Activated B cell treated with CpG ODN at 0.5 μM for 24 hours (primary cell): Measurements from ENCODE around the gene RNF10. TPM values are rescaled to one million over a fixed set of nuclear protein-coding genes. Genes with fewer than 3 reads are reported as not detected.

Experiments
- ATAC-seq: fragments of 200-7000 bp; cut with Tn5 transposase; one replicate; pipeline ENCODE4 v1.10.0; 2021; ENCODE audit warnings: low read depth, mild to moderate bottlenecking, moderate library complexity
- CTCF ChIA-PET: fragments of 350-600 bp; sonication (Branson Sonifier 250); formaldehyde crosslinking; loops from one replicate; lab custom pipeline; 2021; ENCODE audit warnings: antibody characterized with exemption; lab: Charles Lee
- POLR2A ChIA-PET: fragments of 350-600 bp; sonication (Branson Sonifier 250); formaldehyde crosslinking; loops from one replicate; lab custom pipeline; 2021; ENCODE audit warnings: antibody characterized with exemption; lab: Charles Lee
- DNase-seq: peaks from one replicate; pipeline ENCODE4 v3.0.0; 2022
- H3K27ac Mint-ChIP-seq: one replicate; pipeline ENCODE4 v1.8.0; 2020; ENCODE audit warnings: mixed read lengths
- H3K27me3 Mint-ChIP-seq: one replicate; pipeline ENCODE4 v1.8.0; 2021; ENCODE audit warnings: mixed read lengths
- H3K36me3 Mint-ChIP-seq: one replicate; pipeline ENCODE4 v1.8.0; 2021; ENCODE audit warnings: low read depth, mixed read lengths
- H3K4me1 Mint-ChIP-seq: one replicate; pipeline ENCODE4 v1.8.0; 2021; ENCODE audit warnings: mixed read lengths
- H3K4me3 Mint-ChIP-seq: one replicate; pipeline ENCODE4 v1.8.0; 2020; ENCODE audit warnings: mild to moderate bottlenecking, mixed read lengths
- H3K9me3 Mint-ChIP-seq: one replicate; pipeline ENCODE4 v1.8.0; 2020; ENCODE audit warnings: mixed read lengths
- intact Hi-C: fragments of 100-400 bp; cut with micrococcal nuclease; formaldehyde crosslinking; loops from one replicate; pipeline ENCODE4 v1.15.1; 2024
- total RNA-seq: library from RNA; stranded (reverse); gene quantifications from 2 replicates; pipeline ENCODE4 v1.2.3, GENCODE V29; 2022
- TF ChIP-seq, protein P1 (sequence below): fragments of 200-600 bp; IDR thresholded peaks from one replicate; pipeline ENCODE4 v1.8.0; 2022; ENCODE audit warnings: antibody characterized with exemption, mild to moderate bottlenecking

Gene RNF10
- total RNA-seq, 1 donor from 2014 or later: 180 TPM

DNA sequence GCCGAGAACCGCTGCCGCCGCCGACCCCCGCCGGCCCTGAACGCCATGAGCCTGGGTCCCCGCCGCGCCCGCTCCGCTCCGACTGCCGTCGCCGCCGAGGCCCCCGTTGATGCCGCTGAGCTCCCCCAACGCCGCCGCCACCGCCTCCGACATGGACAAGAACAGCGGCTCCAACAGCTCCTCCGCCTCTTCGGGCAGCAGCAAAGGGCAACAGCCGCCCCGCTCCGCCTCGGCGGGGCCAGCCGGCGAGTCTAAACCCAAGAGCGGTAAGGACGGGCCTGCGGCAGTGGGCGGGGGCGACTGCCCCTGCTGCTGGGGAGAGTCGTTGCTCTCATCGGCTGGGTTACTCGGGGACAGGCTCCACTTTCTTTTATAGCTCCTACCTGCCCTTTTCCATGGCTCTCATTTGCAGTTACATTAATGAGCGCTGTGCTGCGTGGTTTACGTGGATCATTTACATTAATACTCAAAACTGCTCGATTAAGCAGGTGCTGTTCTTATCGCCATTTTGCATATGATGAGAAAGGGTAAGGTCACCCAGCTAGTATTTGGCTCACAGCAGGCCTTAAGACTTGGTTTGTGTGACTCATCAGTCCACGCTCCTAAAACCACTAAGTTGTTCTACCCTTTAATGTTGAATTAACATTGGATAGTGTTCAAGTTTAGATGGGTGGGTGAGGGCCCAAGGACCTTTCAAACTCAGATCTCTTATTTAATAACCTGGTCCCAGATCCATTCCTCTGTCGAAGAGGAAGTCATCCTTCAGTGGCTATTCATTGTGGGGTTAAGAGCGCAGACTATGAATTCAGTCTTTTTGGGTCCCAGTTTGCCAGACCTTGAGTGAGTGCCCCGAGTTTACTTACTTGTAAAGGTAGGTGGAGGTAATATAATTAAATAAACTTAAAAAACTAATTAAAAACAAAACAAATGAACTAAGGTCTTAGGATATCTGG is 823 bp downstream of the RNF10 start:
- Mint-ChIP-seq H3K27me3 (no peaks in the 10 kb centered on the region), H3K4me1 (peaks cover 58% of the 10 kb centered on the region), H3K27ac (peak overlapping the region; percentile 91), H3K4me3 (peak overlapping the region; percentile 93), H3K36me3 (peaks cover 20% of the 10 kb centered on the region), H3K9me3 (no peaks in the 10 kb centered on the region)
- ChIA-PET POLR2A (interaction anchor here (0.5 to 1.9 kb wide), 9 partner anchors 9 to 1966 kb away, joined by 3 to 13 read pairs (median 5); partner anchors contain the start of genes POP5, RNU4-1, RNU4-2 and RPLP0), CTCF (interaction anchor here (1.0 to 1.1 kb wide), 2 partner anchors 48 to 128 kb away, joined by 3 read pairs; no protein-coding TSS in a partner anchor)
- TF ChIP-seq, protein P1, sequence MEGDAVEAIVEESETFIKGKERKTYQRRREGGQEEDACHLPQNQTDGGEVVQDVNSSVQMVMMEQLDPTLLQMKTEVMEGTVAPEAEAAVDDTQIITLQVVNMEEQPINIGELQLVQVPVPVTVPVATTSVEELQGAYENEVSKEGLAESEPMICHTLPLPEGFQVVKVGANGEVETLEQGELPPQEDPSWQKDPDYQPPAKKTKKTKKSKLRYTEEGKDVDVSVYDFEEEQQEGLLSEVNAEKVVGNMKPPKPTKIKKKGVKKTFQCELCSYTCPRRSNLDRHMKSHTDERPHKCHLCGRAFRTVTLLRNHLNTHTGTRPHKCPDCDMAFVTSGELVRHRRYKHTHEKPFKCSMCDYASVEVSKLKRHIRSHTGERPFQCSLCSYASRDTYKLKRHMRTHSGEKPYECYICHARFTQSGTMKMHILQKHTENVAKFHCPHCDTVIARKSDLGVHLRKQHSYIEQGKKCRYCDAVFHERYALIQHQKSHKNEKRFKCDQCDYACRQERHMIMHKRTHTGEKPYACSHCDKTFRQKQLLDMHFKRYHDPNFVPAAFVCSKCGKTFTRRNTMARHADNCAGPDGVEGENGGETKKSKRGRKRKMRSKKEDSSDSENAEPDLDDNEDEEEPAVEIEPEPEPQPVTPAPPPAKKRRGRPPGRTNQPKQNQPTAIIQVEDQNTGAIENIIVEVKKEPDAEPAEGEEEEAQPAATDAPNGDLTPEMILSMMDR: no peak
- intact Hi-C loops: loop anchor here (1.0 to 2.0 kb wide), 6 partner anchors 39 to 179 kb away; partner anchors contain the start of genes COX6A1, DYNLL1, MLEC and POP5
- DNase-seq (no peak), ATAC-seq (peak; percentile 63)

DNA sequence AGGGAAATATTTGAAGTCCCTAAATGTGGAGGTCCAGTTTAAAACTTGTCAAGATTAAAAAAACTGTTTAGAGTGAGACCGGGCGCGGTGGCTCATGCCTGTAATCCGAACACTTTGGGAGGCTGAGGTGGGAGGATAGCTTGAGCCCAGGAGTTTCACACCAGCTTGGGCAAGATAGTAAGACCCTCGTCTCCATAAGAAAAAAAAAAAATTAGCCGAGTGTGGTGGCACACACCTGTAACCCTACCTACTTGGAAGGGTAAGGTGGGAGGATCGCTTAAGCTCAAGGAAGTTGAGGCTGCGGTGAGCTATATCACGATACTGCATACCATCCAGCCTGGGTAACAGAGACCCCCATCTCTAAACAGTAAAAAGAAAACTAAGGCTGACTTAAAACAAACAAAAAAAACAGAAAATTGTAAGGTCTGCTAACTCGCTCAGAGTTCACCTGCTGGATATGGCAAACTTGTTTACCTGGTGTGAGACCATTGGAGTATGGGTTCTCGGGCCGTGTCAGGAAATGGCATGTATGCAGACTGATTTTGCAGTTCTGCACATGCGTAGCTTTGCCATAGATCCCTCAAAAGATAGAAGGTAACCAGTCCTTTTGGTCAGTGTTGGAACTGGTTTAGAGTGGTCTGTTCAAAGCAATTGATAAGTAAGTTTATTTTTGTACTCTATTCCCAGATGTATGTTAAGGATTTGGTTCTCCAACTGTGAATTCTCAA is 2.1 kb downstream of the RNF10 start:
- POLR2A ChIA-PET: interaction anchor here (0.5 to 1.9 kb wide), 5 partner anchors 40 to 691 kb away, joined by 3 to 10 read pairs (median 4); partner anchors contain the start of genes DYNLL1, RNU4-1 and RNU4-2
- TF ChIP-seq, protein P1: no peak
- Mint-ChIP-seq H3K27ac (peak overlapping the region; percentile 91), H3K4me3 (peak overlapping the region; percentile 64), H3K9me3 (no peaks in the 10 kb centered on the region), H3K27me3 (no peaks in the 10 kb centered on the region), H3K36me3 (peaks cover 31% of the 10 kb centered on the region), H3K4me1 (peaks cover 65% of the 10 kb centered on the region)
- no peak for DNase-seq
- CTCF ChIA-PET: interaction anchor here (1.0 to 1.1 kb wide), 2 partner anchors 47 to 66 kb away, joined by 3 read pairs; partner anchors contain the start of gene SRSF9
- intact Hi-C loops: no loop called here
- no peak for ATAC-seq

DNA sequence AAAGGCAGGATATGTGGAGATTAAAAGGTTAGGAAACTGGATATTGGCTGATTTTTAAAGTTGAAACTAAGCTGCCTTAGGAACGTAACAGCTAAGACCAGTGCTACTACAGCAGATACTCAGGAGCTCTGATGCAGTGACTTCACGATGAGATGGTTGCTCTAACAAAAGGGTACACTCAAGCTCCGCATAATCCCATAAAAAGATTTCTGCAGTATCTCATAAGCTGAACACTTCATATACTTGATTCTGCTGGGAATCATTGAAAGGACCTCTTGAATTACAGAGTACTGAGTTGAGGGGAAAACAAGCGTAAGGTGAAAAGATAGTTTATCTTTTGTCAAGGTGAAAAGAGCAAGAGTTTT is 3.7 kb downstream of the RNF10 start:
- Mint-ChIP-seq H3K27me3 (no peaks in the 10 kb centered on the region), H3K9me3 (no peaks in the 10 kb centered on the region), H3K36me3 (peaks cover 46% of the 10 kb centered on the region), H3K4me3 (peak overlapping the region; percentile 64), H3K4me1 (peaks cover 67% of the 10 kb centered on the region), H3K27ac (no peak overlapping the region)
- intact Hi-C loops: no loop called here
- DNase-seq (no peak), ATAC-seq (no peak)
- CTCF ChIA-PET: interaction anchor here (1.0 kb wide), 1 partner anchor 43 kb away, joined by 3 read pairs; the partner anchor contains the start of gene POP5
- TF ChIP-seq, protein P1: no peak
- POLR2A ChIA-PET: interaction anchor here (1.6 to 1.8 kb wide), 2 partner anchors 42 to 246 kb away, joined by 4 read pairs; partner anchors contain the start of genes DYNLL1 and RNU4-2

DNA sequence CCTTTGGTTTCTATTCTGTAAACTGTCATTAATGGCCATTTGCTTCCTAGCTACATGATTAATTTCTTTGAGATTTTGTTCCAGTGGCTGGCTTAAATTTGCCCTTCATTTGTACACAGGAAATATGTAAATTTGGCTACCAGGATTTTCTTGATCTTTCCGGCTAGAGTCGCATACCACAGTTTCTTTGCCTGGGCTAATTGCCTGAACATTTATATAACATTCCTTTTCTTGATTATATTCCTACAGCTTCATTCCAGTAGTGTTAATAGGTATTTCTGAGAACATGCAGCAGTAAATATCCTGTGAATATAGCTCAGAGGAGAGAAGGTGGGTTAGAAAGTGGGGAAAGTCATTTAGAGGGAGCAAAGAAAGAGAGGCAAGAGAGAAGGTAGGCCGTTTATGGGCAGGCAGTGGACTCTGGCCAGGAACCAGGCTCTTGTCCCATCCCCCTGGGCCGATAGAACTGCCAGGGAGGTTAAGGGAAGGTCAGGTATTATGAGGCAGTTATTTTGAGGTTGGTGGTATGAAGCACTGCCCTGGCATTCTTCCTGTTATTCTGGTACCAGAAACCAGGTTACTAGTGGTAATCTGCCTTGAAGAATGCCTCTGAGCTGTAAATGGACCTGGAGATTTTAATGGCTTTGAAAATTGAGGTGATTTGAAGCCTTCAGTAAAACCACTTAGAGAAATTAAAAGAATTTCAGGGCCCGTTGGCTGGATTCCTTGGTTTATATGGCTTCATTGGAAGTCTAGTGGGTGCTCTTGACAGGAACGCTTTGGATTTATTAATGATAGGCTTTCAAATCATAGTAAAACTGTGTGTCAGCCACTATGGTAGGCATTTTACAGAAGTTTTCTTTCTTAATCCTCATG is 4.4 kb downstream of the RNF10 start:
- DNase-seq: no peak
- no peak for ATAC-seq
- Mint-ChIP-seq H3K9me3 (no peaks in the 10 kb centered on the region), H3K27me3 (no peaks in the 10 kb centered on the region), H3K4me1 (peaks cover 67% of the 10 kb centered on the region), H3K27ac (peak overlapping the region; percentile 77), H3K36me3 (peaks cover 50% of the 10 kb centered on the region), H3K4me3 (peak overlapping the region; percentile 64)
- TF ChIP-seq, protein P1: no peak
- intact Hi-C loops: no loop called here
- ChIA-PET CTCF (interaction anchor here (0.8 to 1.2 kb wide), 3 partner anchors 42 to 84 kb away, joined by 3 to 4 read pairs (median 3); partner anchors contain the start of gene POP5), POLR2A (interaction anchor here (1.6 to 1.8 kb wide), 2 partner anchors 10 to 246 kb away, joined by 4 to 6 read pairs; partner anchors contain the start of genes COQ5 and RNU4-2)
